SKM-1 (cell line): Measurements from ENCODE around the gene UROS.

Experiments used
- DNase-seq: peaks from one replicate; lab custom pipeline; 2025; ENCODE audit not compliant: unreplicated experiment; lab: John Stamatoyannopoulos, UW

UROS gene

GRCh38 chr10:125838802-125839575 is 15.9 kb upstream of the UROS start:
- DNase-seq, result no peak

GRCh38 chr10:125836746-125837145 is 13.7 kb upstream of the UROS start:
- DNase-seq, result no peak

- DNase-seq, result no peak
These were observed 5.3 kb upstream of the UROS start for GRCh38 chr10:125828311-125828710.

GRCh38 chr10:125827133-125827532 is 4.1 kb upstream of the UROS start:
- DNase-seq, result peak; percentile 7

- DNase-seq, result no peak
These were observed 1.7 kb upstream of the UROS start for GRCh38 chr10:125824736-125825135.

- no peak for DNase-seq
These were observed 699 bp upstream of the UROS start for GRCh38 chr10:125823663-125824251.

GRCh38 chr10:125820701-125821100 is 2.4 kb downstream of the UROS start:
- no peak for DNase-seq

- DNase-seq, result no peak
These were observed 5.6 kb downstream of the UROS start for GRCh38 chr10:125817337-125817946.

- no peak for DNase-seq
These were observed 6.5 kb downstream of the UROS start for GRCh38 chr10:125816548-125816947.

- no peak for DNase-seq
These were observed 7.3 kb downstream of the UROS start for GRCh38 chr10:125815764-125816163.

- DNase-seq, result no peak
These were observed 10.8 kb downstream of the UROS start for GRCh38 chr10:125812128-125812750.

- no peak for DNase-seq
These were observed 11.8 kb downstream of the UROS start for GRCh38 chr10:125811251-125811650.

GRCh38 chr10:125808047-125808446 is 15.0 kb downstream of the UROS start:
- DNase-seq, result no peak

- DNase-seq, result no peak
These were observed 20.3 kb downstream of the UROS start for GRCh38 chr10:125802739-125803138.

GRCh38 chr10:125802131-125802530 is 20.9 kb downstream of the UROS start:
- DNase-seq, result no peak

GRCh38 chr10:125801574-125801973 is 21.5 kb downstream of the UROS start:
- no peak for DNase-seq

GRCh38 chr10:125799451-125800182 is 23.4 kb downstream of the UROS start:
- no peak for DNase-seq

GRCh38 chr10:125797994-125798662 is 24.9 kb downstream of the UROS start:
- no peak for DNase-seq

- DNase-seq, result no peak
These were observed 25.6 kb downstream of the UROS start for GRCh38 chr10:125797424-125797823.

GRCh38 chr10:125795637-125796190 is 27.3 kb downstream of the UROS start:
- DNase-seq, result no peak
